HepG2 (cell line): Measurements from ENCODE around the gene PRKCZ. TPM values are rescaled to one million over a fixed set of nuclear protein-coding genes. Genes with fewer than 3 reads are reported as not detected.

Experiments
- ATAC-seq: fragments of 200-7000 bp; cut with Tn5 transposase; 3 replicates; pipeline ENCODE4 v1.9.1; 2020; ENCODE audit warnings: mild to moderate bottlenecking, moderate library complexity
- BruUV-seq: library from RNA; stranded (reverse); fragments of 400-500 nt; replicated peaks from 2 replicates; lab custom pipeline; 2021; lab: Mats Ljungman, UMichigan
- CTCF ChIA-PET: fragments of 300-600 bp; formaldehyde crosslinking; extraction: SDS; loops from one replicate; lab custom pipeline; 2021; ENCODE audit warnings: low total read pairs, inconsistent platforms, low intra/inter-chr PET ratio; lab: Yijun Ruan, JAX
- POLR2A ChIA-PET: fragments of 350-600 bp; sonication (Branson Sonifier 250); formaldehyde crosslinking; loops from one replicate; lab custom pipeline; 2020; ENCODE audit warnings: antibody characterized with exemption, inconsistent platforms; lab: Yijun Ruan, JAX
- DNase-seq: peaks from one replicate; pipeline ENCODE4 v3.0.0-alpha.2; 2015; ENCODE audit warnings: low spot score
- FAIRE-seq: peaks from 3 replicates; lab custom pipeline; 2011; peaks lifted over from hg19 to GRCh38; lab: Jason Lieb, UNC
- H2AFZ ChIP-seq: one replicate; pipeline ENCODE4 v1.6.1; 2011; ENCODE audit warnings: low read length, inconsistent platforms
- H3K27ac ChIP-seq: fragments of 300-600 bp; 3 replicates; pipeline ENCODE4 v1.8.0; 2011; ENCODE audit warnings: mixed run types, mild to moderate bottlenecking, mixed read lengths, low read length, inconsistent platforms; ENCODE audit not compliant: insufficient read depth; ENCODE audit errors: extremely low read length
- H3K27me3 ChIP-seq, 2 experiments: fragments of 200-600 bp in 1 of 2; 2 replicates in 1 of 2; 3 replicates in 1 of 2; pipeline versions ENCODE4 v1.6.0 to v1.8.0; 2011; ENCODE audit warnings: low read length in 2 of 2, mild to moderate bottlenecking in 2 of 2, moderate library complexity in 2 of 2, inconsistent platforms in 1 of 2; ENCODE audit not compliant: insufficient read depth in 2 of 2, control insufficient read depth in 1 of 2
- H3K36me3 ChIP-seq, 2 experiments: fragments of 200-600 bp in 1 of 2; replicated peaks in 1 of 2; 2 replicates in 1 of 2; 3 replicates in 1 of 2; pipeline versions ENCODE4 v1.5.1 to v1.8.0; 2011; ENCODE audit warnings: low read length in 2 of 2, inconsistent platforms in 1 of 2; ENCODE audit not compliant: insufficient read depth in 2 of 2, control insufficient read depth in 1 of 2
- H3K4me1 ChIP-seq: 2 replicates; pipeline ENCODE4 v1.5.1; 2012; ENCODE audit warnings: low read length, inconsistent platforms; ENCODE audit not compliant: insufficient read depth
- H3K4me2 ChIP-seq: 2 replicates; pipeline ENCODE4 v1.6.0; 2011; ENCODE audit warnings: low read depth, low read length, inconsistent platforms
- H3K4me3 ChIP-seq, 3 experiments: fragments of 200-600 bp in 1 of 3; sonication (generic), shearing (Covaris generic) in 1 of 3; replicated peaks in 1 of 3; 2 replicates each; pipeline ENCODE4 v1.5.1; 2011 to 2016; ENCODE audit warnings: low read length in 3 of 3, inconsistent platforms in 2 of 3, low read depth in 2 of 3, mild to moderate bottlenecking in 2 of 3, control low read depth in 1 of 3, mixed read lengths in 1 of 3; ENCODE audit not compliant: insufficient read depth in 1 of 3
- H3K79me2 ChIP-seq: one replicate; pipeline ENCODE4 v1.6.1; 2011; ENCODE audit warnings: low read length, inconsistent platforms; ENCODE audit not compliant: insufficient read depth
- H3K9ac ChIP-seq: 2 replicates; pipeline ENCODE4 v1.6.0; 2011; ENCODE audit warnings: mild to moderate bottlenecking, low read depth, low read length, inconsistent platforms; ENCODE audit not compliant: insufficient read depth
- H3K9me3 ChIP-seq: 2 replicates; pipeline ENCODE4 v1.5.1; 2012; ENCODE audit warnings: mild to moderate bottlenecking, low read length
- H4K20me1 ChIP-seq: 2 replicates; pipeline ENCODE4 v1.6.0; 2011; ENCODE audit warnings: inconsistent platforms, mild to moderate bottlenecking, low read length, moderate library complexity; ENCODE audit not compliant: insufficient read depth
- ARID5B ChIP-seq: IDR thresholded peaks from 2 replicates; pipeline ENCODE4 v1.4.0; 2020; ENCODE audit warnings: mild to moderate bottlenecking, missing genetic modification reagents
- BATF2 ChIP-seq: sonication (generic); formaldehyde crosslinking; IDR thresholded peaks from 2 replicates; pipeline ENCODE4 v1.8.0; 2022; ENCODE audit warnings: mild to moderate bottlenecking, missing genetic modification reagents, moderate library complexity
- CBX1 ChIP-seq: IDR thresholded peaks from one replicate; pipeline ENCODE4 v1.6.1; 2016; ENCODE audit warnings: antibody characterized with exemption, low read depth
- CBX2 ChIP-seq, 2 experiments: fragments of 200-600 bp in 1 of 2; sonication (generic); formaldehyde crosslinking in 1 of 2; IDR thresholded peaks; 2 replicates each; pipeline versions ENCODE4 v1.7.0 to v1.8.1; 2018 to 2022; ENCODE audit warnings: low read depth in 2 of 2, low read length in 1 of 2, mild to moderate bottlenecking in 1 of 2, missing genetic modification reagents in 1 of 2
- KDM4B ChIP-seq: sonication (generic); formaldehyde crosslinking; IDR thresholded peaks from 2 replicates; pipeline ENCODE4 v1.4.0; 2020; ENCODE audit warnings: missing genetic modification reagents
- KLF16 ChIP-seq, 2 experiments: sonication (generic) in 1 of 2; formaldehyde crosslinking in 1 of 2; IDR thresholded peaks; 2 replicates each; pipeline versions ENCODE4 v1.6.1 to v1.8.0; 2016 to 2023; ENCODE audit warnings: missing genetic modification reagents in 2 of 2, missing compliant biosample characterization in 1 of 2
- REL ChIP-seq: sonication (generic); formaldehyde crosslinking; conservative IDR thresholded peaks from 2 replicates; pipeline ENCODE4 v1.8.0; 2022; ENCODE audit warnings: mild to moderate bottlenecking, missing genetic modification reagents, moderate library complexity
- ZFP90 ChIP-seq: sonication (generic); formaldehyde crosslinking; IDR thresholded peaks from 2 replicates; pipeline ENCODE4 v1.8.0; 2022; ENCODE audit warnings: missing genetic modification reagents, mild to moderate bottlenecking, inconsistent platforms, borderline replicate concordance
- ZKSCAN8 ChIP-seq: IDR thresholded peaks from 2 replicates; pipeline ENCODE4 v1.6.1; 2016; ENCODE audit warnings: borderline replicate concordance, missing genetic modification reagents, missing compliant biosample characterization
- ZNF34 ChIP-seq: sonication (generic); formaldehyde crosslinking; IDR thresholded peaks from 2 replicates; pipeline ENCODE4 v1.4.0; 2020; ENCODE audit warnings: mild to moderate bottlenecking, missing genetic modification reagents, borderline replicate concordance
- ZNF709 ChIP-seq: sonication (generic); formaldehyde crosslinking; IDR thresholded peaks from 2 replicates; pipeline ENCODE4 v1.5.0; 2020; ENCODE audit warnings: mild to moderate bottlenecking, missing genetic modification reagents
- WGBS: methylation state at CpG from one replicate; pipeline ENCODE4 v1.1.6; 2017; ENCODE audit warnings: low lambda C conversion rate; 5-methylcytosine and 5-hydroxymethylcytosine counted together
- in situ Hi-C: cut with HindIII; loops from 2 replicates; pipeline ENCODE4 v1.10.0; 2017; ENCODE audit warnings: low pct_unique_long_range_greater_than_20kb; ENCODE audit not compliant: extremely low pct_ligation_motif_present
- intact Hi-C: fragments of 100-400 bp; cut with micrococcal nuclease; formaldehyde crosslinking; loops from one replicate; pipeline ENCODE4 v1.10.0; 2022; ENCODE audit not compliant: unreplicated experiment
- polyA plus RNA-seq, 8 experiments: library from polyadenylated mRNA; depleted of rRNA in 3 of 8; stranded (reverse) in 7 of 8; unstranded in 1 of 8; fragments of >200 nt; fragmentation: Illumina TruSeq in 4 of 8; extraction: Trizol in 4 of 8; gene quantifications; 2 replicates each; pipeline versions ENCODE4 v1.2.1 to v1.2.3, GENCODE V29; 2011 to 2016; ENCODE audit warnings: low read depth in 4 of 8, missing spikeins in 1 of 8, mixed read lengths in 1 of 8; ENCODE audit not compliant: insufficient read depth in 1 of 8
- total RNA-seq, 5 experiments: library from RNA; depleted of rRNA; stranded (reverse); fragments of >200 nt; fragmentation: Illumina TruSeq; extraction: Trizol; gene quantifications; 2 replicates each; pipeline ENCODE4 v1.2.3, GENCODE V29; 2016; ENCODE audit warnings: low read depth in 1 of 5
- TF ChIP-seq, protein P1 (sequence below): sonication (generic); formaldehyde crosslinking; IDR thresholded peaks from 2 replicates; pipeline ENCODE4 v1.4.0; 2020; ENCODE audit warnings: missing genetic modification reagents

PRKCZ gene
- total and polyA plus RNA-seq, 2 of the 13 experiments (the other 11 are each of a cell fraction or from before 2014, with no cell fraction given), result 34.7 to 85.2 TPM

DNA sequence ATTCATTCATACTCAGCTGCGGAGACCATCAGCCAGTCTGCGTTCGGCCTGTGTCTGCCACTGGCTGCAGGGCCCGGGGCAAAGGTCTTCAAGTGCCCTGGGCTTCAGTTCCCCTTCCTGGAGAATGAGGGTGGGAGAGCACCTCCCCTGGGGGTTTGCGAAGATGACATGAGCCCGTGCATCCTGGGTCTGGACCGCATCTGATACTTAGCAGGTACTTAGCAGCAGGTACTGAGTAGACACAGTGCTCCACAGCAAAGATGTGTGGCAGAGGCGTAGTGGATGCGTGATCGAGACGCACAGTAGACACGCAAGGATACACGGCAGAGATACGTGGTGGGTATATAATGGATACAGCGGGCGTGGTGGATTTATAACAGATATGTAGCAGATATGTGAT is 51.3 kb downstream of the PRKCZ start:
- ChIA-PET CTCF (no interaction called here), POLR2A (no interaction called here)
- no peaks in the 10 kb centered on the region for H3K79me2 ChIP-seq
- H3K4me3 ChIP-seq, result no peak overlapping the region
- no peaks in the 10 kb centered on the region for H4K20me1 ChIP-seq
- DNase-seq (no peak), ATAC-seq (no peak), FAIRE-seq (no peak)
- in situ Hi-C loops (loop anchor here (5.0 kb wide), 1 partner anchor 36 kb away; no protein-coding TSS in a partner anchor), intact Hi-C loops (no loop called here)
- 97% methylated on average over 16 of the region's 16 CpGs for WGBS
- no peak overlapping the region for H2AFZ ChIP-seq
- H3K27ac ChIP-seq, result no peak overlapping the region
- H3K9ac ChIP-seq, result no peak overlapping the region
- BruUV-seq, result no TSS peak
- H3K4me1 ChIP-seq, result peaks cover 39% of the 10 kb centered on the region
- no peak overlapping the region for H3K4me2 ChIP-seq
- no peaks in the 10 kb centered on the region for H3K27me3 ChIP-seq
- no peak for TF ChIP-seq ZNF709 (CRISPR knock-in tag)
- H3K9me3 ChIP-seq, result no peaks in the 10 kb centered on the region
- H3K36me3 ChIP-seq, result peaks cover 4 to 8% of the 10 kb centered on the region in 2 experiments; a peak in 2 of 5 replicates

- intact Hi-C loops, result no loop called here
- DNase-seq, result no peak
- WGBS, result 93% methylated on average over 6 of the region's 8 CpGs
- ATAC-seq, result no peak
- POLR2A ChIA-PET, result no interaction called here
- Histone ChIP-seq H3K27me3 (no peaks in the 10 kb centered on the region), H3K4me1 (peaks cover 39% of the 10 kb centered on the region), H4K20me1 (no peaks in the 10 kb centered on the region), H3K27ac (no peak overlapping the region), H3K9ac (no peak overlapping the region), H3K79me2 (no peaks in the 10 kb centered on the region), H3K36me3 (peaks cover 8 to 12% of the 10 kb centered on the region in 2 experiments; a peak in 3 of 5 replicates), H3K9me3 (no peaks in the 10 kb centered on the region), H3K4me2 (no peak overlapping the region), H2AFZ (no peak overlapping the region), H3K4me3 (no peak overlapping the region)
- FAIRE-seq, result no peak
- in situ Hi-C loops, result loop anchor here (5.0 kb wide), 1 partner anchor 35 kb away; no protein-coding TSS in a partner anchor
- CTCF ChIA-PET, result no interaction called here
- BruUV-seq, result no TSS peak
- TF ChIP-seq KDM4B (CRISPR knock-in tag) (no peak), ZFP90 (CRISPR knock-in tag) (no peak), ZKSCAN8 (CRISPR knock-in tag) (no peak), CBX1 (no peak), CBX2 (IDR thresholded peaks at IDR 0.05; ENCODE audit: low read depth, low read length) (no peak), CBX2 (CRISPR knock-in tag; IDR thresholded peaks at IDR 0.05; ENCODE audit: low read depth) (no peak), ZNF34 (CRISPR knock-in tag) (no peak), BATF2 (CRISPR knock-in tag) (no peak), ARID5B (no peak), REL (CRISPR knock-in tag) (no peak), KLF16 (CRISPR knock-in tag; IDR thresholded peaks at IDR 0.05) (no peak)
- TF ChIP-seq, protein P1, sequence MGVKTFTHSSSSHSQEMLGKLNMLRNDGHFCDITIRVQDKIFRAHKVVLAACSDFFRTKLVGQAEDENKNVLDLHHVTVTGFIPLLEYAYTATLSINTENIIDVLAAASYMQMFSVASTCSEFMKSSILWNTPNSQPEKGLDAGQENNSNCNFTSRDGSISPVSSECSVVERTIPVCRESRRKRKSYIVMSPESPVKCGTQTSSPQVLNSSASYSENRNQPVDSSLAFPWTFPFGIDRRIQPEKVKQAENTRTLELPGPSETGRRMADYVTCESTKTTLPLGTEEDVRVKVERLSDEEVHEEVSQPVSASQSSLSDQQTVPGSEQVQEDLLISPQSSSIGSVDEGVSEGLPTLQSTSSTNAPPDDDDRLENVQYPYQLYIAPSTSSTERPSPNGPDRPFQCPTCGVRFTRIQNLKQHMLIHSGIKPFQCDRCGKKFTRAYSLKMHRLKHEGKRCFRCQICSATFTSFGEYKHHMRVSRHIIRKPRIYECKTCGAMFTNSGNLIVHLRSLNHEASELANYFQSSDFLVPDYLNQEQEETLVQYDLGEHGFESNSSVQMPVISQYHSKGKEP (CRISPR knock-in tag), result no peak
Observed at GRCh38 chr1:2101946-2102345, 51.7 kb downstream of the PRKCZ start.
